Upper lobe of right lung (tissue), 1 donor: ENCODE measurements around the gene FOXN3. TPM values are rescaled to one million over a fixed set of nuclear protein-coding genes. Genes with fewer than 3 reads are reported as not detected.

Experiments
- ATAC-seq: fragments of 200-7000 bp; cut with Tn5 transposase; one replicate; pipeline ENCODE4 v1.9.1; 2020; ENCODE audit warnings: mild to moderate bottlenecking, moderate library complexity
- DNase-seq: peaks from one replicate; pipeline ENCODE4 v3.0.0-alpha.2; 2020
- H3K27ac ChIP-seq: fragments of 200-600 bp; one replicate; pipeline ENCODE4 v1.8.0; 2022
- H3K27me3 ChIP-seq: fragments of 200-600 bp; one replicate; pipeline ENCODE4 v1.8.0; 2022; ENCODE audit warnings: mild to moderate bottlenecking
- H3K36me3 ChIP-seq: fragments of 200-600 bp; one replicate; pipeline ENCODE4 v1.8.0; 2022
- H3K4me1 ChIP-seq: fragments of 200-600 bp; one replicate; pipeline ENCODE4 v1.8.0; 2022
- H3K4me3 ChIP-seq: fragments of 200-600 bp; one replicate; pipeline ENCODE4 v1.8.0; 2022; ENCODE audit warnings: mild to moderate bottlenecking
- H3K9me3 ChIP-seq: fragments of 200-600 bp; one replicate; pipeline ENCODE4 v1.8.0; 2022
- CTCF ChIP-seq: fragments of 200-600 bp; IDR thresholded peaks from one replicate; pipeline ENCODE4 v1.8.0; 2022; ENCODE audit warnings: antibody characterized with exemption
- intact Hi-C: fragments of 100-400 bp; cut with DNase I; formaldehyde crosslinking; loops from one replicate; pipeline ENCODE4 v1.11.0; 2022
- total RNA-seq: library from RNA; stranded (reverse); fragmentation: NEBNext Ultra II Directional; extraction: Animal tissue kit (Norgen Biotek cat#: 25700); gene quantifications from one replicate; pipeline ENCODE4 v1.2.1, GENCODE V29; 2021
- donor health status: DM: no; HTN: yes; CAD: no; lungs with severe emphysema.

The FOXN3 gene
- total RNA-seq, 1 donor from 2014 or later, result 103 TPM

GRCh38 chr14:89270439-89271227 is 146.4 kb downstream of the FOXN3 start:
- peak; percentile 68 for DNase-seq
- no peak for TF ChIP-seq CTCF
- intact Hi-C loops, result no loop called here
- no peaks in the 10 kb centered on the region for H3K36me3 ChIP-seq
- no peak overlapping the region for H3K27ac ChIP-seq
- no peaks in the 10 kb centered on the region for H3K9me3 ChIP-seq
- H3K27me3 ChIP-seq, result no peaks in the 10 kb centered on the region
- peak; percentile 82 for ATAC-seq
- no peaks in the 10 kb centered on the region for H3K4me1 ChIP-seq
- no peak overlapping the region for H3K4me3 ChIP-seq

- no peak overlapping the region for H3K4me3 ChIP-seq
- no peak overlapping the region for H3K27ac ChIP-seq
- H3K36me3 ChIP-seq, result no peaks in the 10 kb centered on the region
- TF ChIP-seq CTCF, result no peak
- no peaks in the 10 kb centered on the region for H3K9me3 ChIP-seq
- H3K4me1 ChIP-seq, result no peaks in the 10 kb centered on the region
- no peaks in the 10 kb centered on the region for H3K27me3 ChIP-seq
- no peak for DNase-seq
- ATAC-seq, result no peak
- intact Hi-C loops, result no loop called here
Measured at GRCh38 chr14:89269404-89269803, 147.6 kb downstream of the FOXN3 start.

GRCh38 chr14:89268514-89268913 is 148.5 kb downstream of the FOXN3 start:
- Histone ChIP-seq H3K36me3 (no peaks in the 10 kb centered on the region), H3K4me1 (no peaks in the 10 kb centered on the region), H3K27me3 (no peaks in the 10 kb centered on the region), H3K4me3 (no peak overlapping the region), H3K9me3 (no peaks in the 10 kb centered on the region), H3K27ac (no peak overlapping the region)
- DNase-seq, result no peak
- TF ChIP-seq CTCF, result no peak
- no peak for ATAC-seq
- intact Hi-C loops, result no loop called here

- Histone ChIP-seq H3K27ac (no peak overlapping the region), H3K9me3 (no peaks in the 10 kb centered on the region), H3K27me3 (no peaks in the 10 kb centered on the region), H3K4me1 (no peaks in the 10 kb centered on the region), H3K36me3 (no peaks in the 10 kb centered on the region), H3K4me3 (no peak overlapping the region)
- ATAC-seq, result no peak
- no peak for DNase-seq
- intact Hi-C loops, result no loop called here
- TF ChIP-seq CTCF, result no peak
Measured at GRCh38 chr14:89267656-89268055, 149.4 kb downstream of the FOXN3 start.

GRCh38 chr14:89267163-89267562 is 149.9 kb downstream of the FOXN3 start:
- ATAC-seq (no peak), DNase-seq (no peak)
- Histone ChIP-seq H3K4me1 (no peaks in the 10 kb centered on the region), H3K36me3 (no peaks in the 10 kb centered on the region), H3K27me3 (no peaks in the 10 kb centered on the region), H3K9me3 (no peaks in the 10 kb centered on the region), H3K27ac (no peak overlapping the region), H3K4me3 (no peak overlapping the region)
- TF ChIP-seq CTCF, result no peak
- intact Hi-C loops, result no loop called here
